ENCODE data around the gene TEAD3. TPM values are rescaled to one million over a fixed set of nuclear protein-coding genes. Genes with fewer than 3 reads are reported as not detected.
A peak's percentile ranks its signal among the peaks of the same experiment; 100 is the strongest.

Gene TEAD3
- total and polyA plus RNA-seq, 4 donors: 15.0 to 20.7 (median 18.5) TPM

DNA sequence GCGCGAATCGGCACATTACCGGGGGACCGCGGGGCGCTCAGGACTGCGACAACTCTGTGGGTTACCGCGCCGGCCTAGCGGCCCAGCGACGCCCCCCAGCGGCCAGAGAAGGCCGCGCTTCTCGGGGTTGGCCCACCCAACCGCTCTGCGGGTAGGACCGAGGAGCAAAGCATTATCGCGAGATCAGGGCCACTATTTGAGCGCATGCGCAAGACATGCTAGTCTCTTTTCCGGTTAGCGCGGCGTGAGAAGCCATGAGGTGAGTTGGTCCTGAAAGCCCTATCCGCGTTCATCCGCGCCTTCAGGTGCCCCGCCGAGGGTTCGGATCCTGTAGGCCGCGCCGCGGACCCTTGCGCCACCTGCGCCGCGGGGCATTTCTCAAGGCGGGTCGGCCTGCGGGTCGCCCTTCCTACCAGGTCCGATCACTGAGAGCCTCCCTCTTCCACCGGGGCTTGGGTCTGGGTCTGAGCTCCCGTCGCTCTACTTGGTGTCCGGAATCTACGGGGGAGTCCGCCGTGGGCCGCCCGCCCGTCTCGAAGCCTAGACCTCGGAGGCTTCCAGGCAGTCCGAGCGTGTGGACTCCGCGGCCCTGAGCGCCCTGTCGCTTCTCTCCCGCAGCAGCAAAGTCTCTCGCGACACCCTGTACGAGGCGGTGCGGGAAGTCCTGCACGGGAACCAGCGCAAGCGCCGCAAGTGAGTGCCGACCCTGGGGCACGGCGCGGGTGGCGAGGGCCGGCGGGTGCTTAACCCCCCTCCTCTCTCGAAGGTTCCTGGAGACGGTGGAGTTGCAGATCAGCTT lies 28.5 kb downstream of the TEAD3 start, which contains the start of gene RPL10A:
RPL10A (plus strand) TSS at position 221 of the 799 bp plus-strand sequence; CDS start at position 255, 34 bp downstream.
- Histone ChIP-seq H3K27me3 (ENCODE audit: control insufficient read depth in 3 of 3, insufficient read depth in 3 of 3, low read length in 2 of 3) (no peaks in the 10 kb centered on the region), H3K4me1 (ENCODE audit: control insufficient read depth in 5 of 5, insufficient read depth in 5 of 5, low read length in 5 of 5) (peaks cover 0 to 16% (median 9%) of the 10 kb centered on the region in 5 donors), H3K27ac (ENCODE audit: low read depth in 1 of 2, low read length in 1 of 2) (peak within 1 kb of the TSS; percentile 71 to 94), H3K36me3 (ENCODE audit: control insufficient read depth in 4 of 4, insufficient read depth in 4 of 4, low read length in 4 of 4) (peaks cover 0 to 39% (median 21%) of the 10 kb centered on the region in 4 donors), H3K9me3 (ENCODE audit: control insufficient read depth in 4 of 4, insufficient read depth in 3 of 4, low read length in 3 of 4) (no peaks in the 10 kb centered on the region), H3K9ac (ENCODE audit: insufficient read depth in 1 of 2, low read length in 2 of 2) (peak within 1 kb of the TSS; percentile 87 to 91), H3K4me3 (peak within 1 kb of the TSS; percentile 86)
- peak; percentile 94 for ATAC-seq (ENCODE audit: insufficient read depth, low FRiP score)
- 0% methylated on average over 85 to 86 of the region's 86 CpGs for WGBS, 2 donors
- DNase-seq: peak; percentile 97 to 99 (median 98)
- TF ChIP-seq, protein P1, sequence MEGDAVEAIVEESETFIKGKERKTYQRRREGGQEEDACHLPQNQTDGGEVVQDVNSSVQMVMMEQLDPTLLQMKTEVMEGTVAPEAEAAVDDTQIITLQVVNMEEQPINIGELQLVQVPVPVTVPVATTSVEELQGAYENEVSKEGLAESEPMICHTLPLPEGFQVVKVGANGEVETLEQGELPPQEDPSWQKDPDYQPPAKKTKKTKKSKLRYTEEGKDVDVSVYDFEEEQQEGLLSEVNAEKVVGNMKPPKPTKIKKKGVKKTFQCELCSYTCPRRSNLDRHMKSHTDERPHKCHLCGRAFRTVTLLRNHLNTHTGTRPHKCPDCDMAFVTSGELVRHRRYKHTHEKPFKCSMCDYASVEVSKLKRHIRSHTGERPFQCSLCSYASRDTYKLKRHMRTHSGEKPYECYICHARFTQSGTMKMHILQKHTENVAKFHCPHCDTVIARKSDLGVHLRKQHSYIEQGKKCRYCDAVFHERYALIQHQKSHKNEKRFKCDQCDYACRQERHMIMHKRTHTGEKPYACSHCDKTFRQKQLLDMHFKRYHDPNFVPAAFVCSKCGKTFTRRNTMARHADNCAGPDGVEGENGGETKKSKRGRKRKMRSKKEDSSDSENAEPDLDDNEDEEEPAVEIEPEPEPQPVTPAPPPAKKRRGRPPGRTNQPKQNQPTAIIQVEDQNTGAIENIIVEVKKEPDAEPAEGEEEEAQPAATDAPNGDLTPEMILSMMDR (IDR thresholded peaks at IDR 0.05; ENCODE audit: control extremely low read depth, extremely low read depth): peak; percentile 91

DNA sequence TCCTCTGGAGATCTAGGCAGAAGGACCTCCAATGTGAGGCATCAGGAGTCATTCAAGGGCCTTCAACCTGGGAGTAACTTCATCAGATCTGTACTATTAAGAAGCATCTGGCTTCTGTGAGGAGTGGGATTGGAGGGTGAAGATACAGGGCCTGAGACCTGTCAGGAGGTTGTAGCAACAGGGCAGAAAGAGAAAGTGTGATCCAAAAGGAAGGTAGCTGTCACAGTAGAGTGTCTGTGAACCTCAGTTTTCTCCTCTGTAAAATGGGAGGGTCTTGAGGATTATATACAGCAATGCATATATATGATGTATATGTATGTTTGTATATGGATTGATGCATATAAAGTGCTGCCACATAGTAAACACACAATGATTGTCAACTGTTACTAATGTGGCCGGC lies 31.2 kb downstream of the TEAD3 start:
- ATAC-seq (ENCODE audit: insufficient read depth, low FRiP score) (no peak), DNase-seq (no peak)
- TF ChIP-seq, protein P1 (IDR thresholded peaks at IDR 0.05; ENCODE audit: control extremely low read depth, extremely low read depth): no peak
- H3K27me3 ChIP-seq (ENCODE audit: control insufficient read depth in 3 of 3, insufficient read depth in 3 of 3, low read length in 2 of 3): no peaks in the 10 kb centered on the region
- H3K36me3 ChIP-seq (ENCODE audit: control insufficient read depth in 4 of 4, insufficient read depth in 4 of 4, low read length in 4 of 4): peaks cover 0 to 36% (median 10%) of the 10 kb centered on the region in 4 donors
- no peak overlapping the region for H3K27ac ChIP-seq (ENCODE audit: low read depth in 1 of 2, low read length in 1 of 2)
- H3K4me3 ChIP-seq: no peak overlapping the region
- no peaks in the 10 kb centered on the region for H3K9me3 ChIP-seq (ENCODE audit: control insufficient read depth in 4 of 4, insufficient read depth in 3 of 4, low read length in 3 of 4)
- 95 to 98% methylated on average over 1 of the region's 1 CpG for WGBS, 2 donors
- H3K4me1 ChIP-seq (ENCODE audit: control insufficient read depth in 5 of 5, insufficient read depth in 5 of 5, low read length in 5 of 5): peaks cover 0 to 15% (median 9%) of the 10 kb centered on the region in 5 donors
- H3K9ac ChIP-seq (ENCODE audit: insufficient read depth in 1 of 2, low read length in 2 of 2): no peak overlapping the region

DNA sequence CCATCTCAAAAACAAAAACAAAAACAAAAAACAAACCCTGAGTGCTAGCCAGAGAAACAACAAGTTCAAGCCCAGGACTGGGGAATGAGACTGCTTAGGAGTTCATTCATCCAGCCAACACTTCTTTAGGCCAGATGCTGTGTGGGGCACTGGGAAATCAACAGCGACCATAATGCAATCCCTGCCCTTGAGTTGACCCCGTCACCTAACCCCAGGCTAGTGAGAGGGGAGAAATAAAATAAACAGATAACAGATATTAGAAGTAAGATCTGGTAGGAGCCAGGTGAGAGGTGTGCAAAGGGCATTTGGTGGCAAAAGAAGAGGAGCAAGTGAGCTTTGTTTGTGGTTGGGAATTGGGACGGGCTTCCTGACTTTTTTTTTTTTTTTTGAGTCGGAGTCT lies 33.6 kb downstream of the TEAD3 start:
- no peak for ATAC-seq (ENCODE audit: insufficient read depth, low FRiP score)

More for the DNA sequence above, 33.6 kb downstream of the TEAD3 start:
- H3K36me3 ChIP-seq (ENCODE audit: control insufficient read depth in 4 of 4, insufficient read depth in 4 of 4, low read length in 4 of 4): peaks cover 0 to 24% (median 14%) of the 10 kb centered on the region in 4 donors
- TF ChIP-seq, protein P1 (IDR thresholded peaks at IDR 0.05; ENCODE audit: control extremely low read depth, extremely low read depth): no peak
- no peak for DNase-seq
- no peak overlapping the region for H3K4me3 ChIP-seq
- H3K9ac ChIP-seq (ENCODE audit: insufficient read depth in 1 of 2, low read length in 2 of 2): no peak overlapping the region
- no peaks in the 10 kb centered on the region for H3K27me3 ChIP-seq (ENCODE audit: control insufficient read depth in 3 of 3, insufficient read depth in 3 of 3, low read length in 2 of 3)
- H3K4me1 ChIP-seq (ENCODE audit: control insufficient read depth in 5 of 5, insufficient read depth in 5 of 5, low read length in 5 of 5): peaks cover 0 to under 1% (median 0%) of the 10 kb centered on the region in 5 donors
- WGBS, 2 donors: 89 to 95% methylated on average over 4 of the region's 4 CpGs
- no peaks in the 10 kb centered on the region for H3K9me3 ChIP-seq (ENCODE audit: control insufficient read depth in 4 of 4, insufficient read depth in 3 of 4, low read length in 3 of 4)
- no peak overlapping the region for H3K27ac ChIP-seq (ENCODE audit: low read depth in 1 of 2, low read length in 1 of 2)
